ENCODE results near the gene ATP2A3.
"Not testable (repeated sequence)": the region's sequence is repeated elsewhere in the genome, so short reads cannot be mapped to it uniquely, and the experiment has no call there.

The ATP2A3 gene

DNA sequence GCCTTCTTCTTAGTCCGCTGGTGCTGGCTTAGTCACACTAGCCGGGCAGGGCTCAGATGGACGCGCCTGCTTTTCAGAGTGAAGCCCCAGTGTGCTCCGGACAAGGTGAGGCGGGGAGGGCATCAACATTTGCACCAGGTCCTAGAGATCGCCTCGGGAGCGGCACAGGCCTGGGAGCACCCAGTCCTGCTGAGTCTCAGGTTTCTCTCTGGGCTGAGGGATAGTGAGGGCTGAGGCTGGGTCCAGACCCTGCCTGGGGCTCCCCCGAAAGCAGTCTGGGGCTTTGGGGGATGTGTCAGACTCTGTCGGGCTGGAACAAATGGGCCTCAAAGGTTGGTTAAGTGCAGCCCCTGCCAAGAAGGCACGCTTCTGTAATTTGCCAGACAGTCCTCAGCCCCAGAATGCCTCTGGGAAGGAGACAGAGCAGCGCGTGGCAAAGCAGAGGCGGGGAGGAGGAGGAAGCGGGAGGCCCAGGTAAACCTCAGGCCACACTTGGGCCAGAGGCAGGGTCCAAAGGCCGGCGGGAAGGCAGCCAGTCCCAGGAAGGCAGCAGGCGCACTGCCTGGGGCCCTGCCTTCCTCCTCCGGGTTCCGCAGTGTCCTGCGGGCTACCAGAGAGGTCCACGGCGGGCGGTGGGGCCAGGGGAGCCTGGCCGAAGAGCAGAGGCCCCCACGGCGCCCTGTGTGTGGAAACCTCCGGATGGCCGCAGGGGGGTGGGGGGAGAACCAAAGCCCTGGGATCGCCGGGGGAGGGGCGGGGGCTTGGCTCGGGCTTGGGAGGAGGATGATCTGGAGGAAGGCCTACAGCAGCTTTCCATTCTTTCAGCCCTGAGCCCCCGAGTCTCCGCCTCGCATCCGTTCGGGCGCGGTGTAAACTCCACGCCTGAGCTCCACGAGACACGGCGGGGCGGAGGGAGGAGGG lies 39.5 kb upstream of the ATP2A3 start:
- no peak overlapping the region for H3K9ac ChIP-seq (ENCODE audit: low read depth, low read length)
- H3K4me3 ChIP-seq (ENCODE audit: low read depth, low read length) = no peak overlapping the region
- peaks cover 10% of the 10 kb centered on the region for H3K4me1 ChIP-seq (ENCODE audit: control insufficient read depth, insufficient read depth, low read length)

DNA sequence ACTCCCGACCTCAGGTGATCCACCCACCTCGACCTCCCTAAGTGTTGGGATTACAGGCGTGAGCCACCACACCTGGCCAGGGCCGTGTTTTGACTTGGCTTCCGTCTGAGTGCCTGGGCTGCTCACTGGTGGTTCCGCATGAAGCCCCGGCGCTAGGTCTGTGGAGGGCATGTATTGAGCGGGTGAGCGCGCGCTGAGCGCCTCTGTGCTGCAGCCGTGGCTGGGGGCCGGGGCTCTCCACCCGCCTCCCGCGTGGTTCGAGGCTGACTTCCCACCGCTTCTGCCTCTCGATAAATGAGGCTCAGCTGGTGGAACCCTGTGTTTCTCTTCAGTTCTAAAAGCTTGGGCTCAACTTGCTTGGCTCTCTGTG lies 38.9 kb upstream of the ATP2A3 start:
- no peak overlapping the region for H3K9ac ChIP-seq (ENCODE audit: low read depth, low read length)
- no peak overlapping the region for H3K4me3 ChIP-seq (ENCODE audit: low read depth, low read length)
- peaks cover 10% of the 10 kb centered on the region for H3K4me1 ChIP-seq (ENCODE audit: control insufficient read depth, insufficient read depth, low read length)
- no peaks in the 10 kb centered on the region for H3K27me3 ChIP-seq (ENCODE audit: control insufficient read depth, insufficient read depth, low read length)
- H3K9me3 ChIP-seq (ENCODE audit: control insufficient read depth, insufficient read depth, low read length) = no peaks in the 10 kb centered on the region
- peaks cover 13% of the 10 kb centered on the region for H3K36me3 ChIP-seq (ENCODE audit: control insufficient read depth, insufficient read depth, low read length)

More for the DNA sequence above, 39.5 kb upstream of the ATP2A3 start:
- H3K9me3 ChIP-seq (ENCODE audit: control insufficient read depth, insufficient read depth, low read length) = no peaks in the 10 kb centered on the region
- H3K36me3 ChIP-seq (ENCODE audit: control insufficient read depth, insufficient read depth, low read length) = peaks cover 15% of the 10 kb centered on the region
- H3K27me3 ChIP-seq (ENCODE audit: control insufficient read depth, insufficient read depth, low read length) = no peaks in the 10 kb centered on the region

DNA sequence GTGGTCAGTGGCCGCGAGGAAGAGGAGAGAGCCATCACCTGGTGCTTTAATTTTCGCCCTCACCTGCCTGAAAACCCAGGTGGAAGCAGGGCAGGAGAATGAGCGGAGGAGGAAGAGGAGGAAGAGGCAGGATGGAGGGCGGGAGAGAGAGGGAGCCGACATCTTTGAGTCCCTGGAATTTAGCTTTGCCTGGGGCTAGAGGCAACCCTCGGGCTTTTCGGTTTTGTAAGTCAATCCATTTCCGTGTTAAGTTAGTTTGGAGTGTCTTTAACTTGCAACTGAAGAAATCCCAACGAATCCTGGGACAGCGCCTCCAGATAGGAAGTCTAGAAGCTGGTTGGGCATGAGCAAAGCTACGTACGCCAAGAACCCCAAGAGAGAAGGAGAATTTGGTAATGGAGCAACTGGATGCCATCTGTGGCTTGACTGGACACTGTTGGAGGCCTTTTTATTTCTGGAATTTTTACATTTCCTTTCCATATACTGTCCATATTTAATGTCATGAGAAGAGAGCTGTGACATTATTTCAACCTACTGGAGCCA lies 36.9 kb upstream of the ATP2A3 start:
- H3K4me3 ChIP-seq (ENCODE audit: low read depth, low read length) = no peak overlapping the region
- H3K4me1 ChIP-seq (ENCODE audit: control insufficient read depth, insufficient read depth, low read length) = peaks cover 8% of the 10 kb centered on the region
- H3K9ac ChIP-seq (ENCODE audit: low read depth, low read length) = no peak overlapping the region
- peaks cover under 1% of the 10 kb centered on the region for H3K36me3 ChIP-seq (ENCODE audit: control insufficient read depth, insufficient read depth, low read length)
- no peaks in the 10 kb centered on the region for H3K9me3 ChIP-seq (ENCODE audit: control insufficient read depth, insufficient read depth, low read length)
- no peaks in the 10 kb centered on the region for H3K27me3 ChIP-seq (ENCODE audit: control insufficient read depth, insufficient read depth, low read length)

DNA sequence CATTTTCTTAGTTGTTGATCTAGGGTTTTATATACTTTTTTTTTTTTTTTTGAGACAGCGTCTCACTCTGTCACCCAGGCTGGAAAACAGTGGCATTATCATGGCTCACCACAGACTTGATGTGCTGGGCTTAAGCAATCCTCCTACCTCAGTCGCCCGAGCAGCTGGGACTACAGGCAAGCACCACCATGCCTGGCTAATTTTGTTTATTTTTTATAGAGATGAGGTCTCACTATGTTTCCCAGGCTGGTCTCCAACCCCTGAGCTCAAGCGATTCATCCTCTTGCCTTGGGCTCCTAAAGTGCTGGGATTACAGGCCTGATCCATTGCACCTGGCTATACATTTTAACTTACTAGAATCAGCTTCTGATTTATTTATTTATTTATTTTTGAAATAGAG lies 34.2 kb upstream of the ATP2A3 start:
- H3K4me1 ChIP-seq (ENCODE audit: control insufficient read depth, insufficient read depth, low read length) = peaks cover 2% of the 10 kb centered on the region
- no peaks in the 10 kb centered on the region for H3K36me3 ChIP-seq (ENCODE audit: control insufficient read depth, insufficient read depth, low read length)
- no peak overlapping the region for H3K4me3 ChIP-seq (ENCODE audit: low read depth, low read length)
- H3K27me3 ChIP-seq (ENCODE audit: control insufficient read depth, insufficient read depth, low read length) = no peaks in the 10 kb centered on the region
- no peaks in the 10 kb centered on the region for H3K9me3 ChIP-seq (ENCODE audit: control insufficient read depth, insufficient read depth, low read length)
- no peak overlapping the region for H3K9ac ChIP-seq (ENCODE audit: low read depth, low read length)

DNA sequence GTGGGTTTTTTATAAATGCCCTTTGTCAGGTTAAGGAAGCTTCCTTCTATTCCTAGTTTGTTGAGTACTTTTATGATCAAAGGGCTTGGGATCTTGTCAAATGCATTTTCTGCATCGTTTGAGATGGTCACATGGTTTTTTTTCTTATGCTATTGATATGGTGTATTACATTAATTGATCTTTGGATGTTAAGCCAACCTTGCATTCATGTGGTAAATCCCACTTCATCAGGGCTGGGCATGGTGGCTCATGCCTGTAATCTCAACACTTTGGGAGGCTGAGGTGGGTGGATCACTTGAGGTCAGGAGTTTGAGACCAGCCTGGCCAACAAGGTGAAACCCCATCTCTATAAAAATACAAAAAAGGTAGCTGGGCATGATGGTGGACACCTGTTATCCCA lies 30.8 kb upstream of the ATP2A3 start:
- H3K4me3 ChIP-seq (ENCODE audit: low read depth, low read length) = no peak overlapping the region
- H3K9ac ChIP-seq (ENCODE audit: low read depth, low read length) = no peak overlapping the region
- H3K9me3 ChIP-seq (ENCODE audit: control insufficient read depth, insufficient read depth, low read length) = no peaks in the 10 kb centered on the region
- no peaks in the 10 kb centered on the region for H3K4me1 ChIP-seq (ENCODE audit: control insufficient read depth, insufficient read depth, low read length)
- no peaks in the 10 kb centered on the region for H3K27me3 ChIP-seq (ENCODE audit: control insufficient read depth, insufficient read depth, low read length)
- H3K36me3 ChIP-seq (ENCODE audit: control insufficient read depth, insufficient read depth, low read length) = no peaks in the 10 kb centered on the region

DNA sequence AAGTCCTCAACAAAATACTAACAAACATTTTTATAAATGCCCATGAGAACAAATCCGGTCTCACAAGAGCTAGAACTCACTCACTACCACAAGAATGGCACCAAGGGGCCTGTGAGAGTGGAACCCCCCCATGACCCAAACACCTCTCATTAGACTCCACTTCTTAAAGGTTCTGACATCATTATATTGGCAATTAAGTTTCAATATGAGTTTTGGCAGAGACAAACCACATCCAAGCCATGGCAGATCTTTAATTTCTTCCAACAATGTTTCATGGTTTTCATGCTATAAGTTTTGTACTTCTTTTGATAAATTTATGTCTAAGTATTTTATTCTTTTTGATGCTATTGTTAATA lies 30.0 kb upstream of the ATP2A3 start:
- H3K9me3 ChIP-seq (ENCODE audit: control insufficient read depth, insufficient read depth, low read length) = no peaks in the 10 kb centered on the region
- no peaks in the 10 kb centered on the region for H3K4me1 ChIP-seq (ENCODE audit: control insufficient read depth, insufficient read depth, low read length)
- H3K27me3 ChIP-seq (ENCODE audit: control insufficient read depth, insufficient read depth, low read length) = no peaks in the 10 kb centered on the region
- H3K4me3 ChIP-seq (ENCODE audit: low read depth, low read length) = no peak overlapping the region
- no peak overlapping the region for H3K9ac ChIP-seq (ENCODE audit: low read depth, low read length)
- no peaks in the 10 kb centered on the region for H3K36me3 ChIP-seq (ENCODE audit: control insufficient read depth, insufficient read depth, low read length)

DNA sequence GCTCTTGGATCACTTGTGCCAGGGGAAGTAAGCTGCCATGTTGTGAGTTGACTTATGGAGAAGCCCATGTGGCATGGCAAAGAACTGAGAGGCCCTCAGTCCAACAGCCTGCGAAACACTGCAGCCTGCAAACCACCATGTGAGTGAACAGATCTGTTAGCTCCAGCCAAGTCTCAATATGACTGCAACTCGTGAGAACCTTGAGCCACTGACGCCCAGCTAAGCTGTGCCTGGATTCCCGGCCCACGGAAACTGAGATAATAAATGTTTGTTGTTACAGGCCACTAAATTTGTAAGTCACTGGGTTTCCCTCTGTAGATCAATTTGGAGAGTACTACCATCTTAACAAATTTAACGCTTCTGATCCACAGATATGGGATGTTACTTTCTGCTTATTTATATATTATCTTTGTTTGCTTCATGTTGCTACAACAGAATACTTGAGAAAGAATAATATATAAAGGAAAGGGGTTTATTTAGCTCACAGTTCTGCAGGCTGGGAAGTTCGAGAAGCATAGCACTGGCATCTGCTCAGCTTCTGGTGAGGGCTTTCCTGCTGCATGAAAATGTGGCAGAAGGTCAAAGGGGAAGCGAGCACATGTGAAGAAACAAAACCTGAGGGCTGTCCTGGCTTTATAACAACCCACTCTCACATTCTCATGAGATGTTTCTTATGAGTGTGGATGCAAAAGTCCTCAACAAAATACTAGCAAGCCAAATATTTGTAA lies 29.4 kb upstream of the ATP2A3 start:
- Histone ChIP-seq H3K9ac (ENCODE audit: low read depth, low read length) (no peak overlapping the region), H3K36me3 (ENCODE audit: control insufficient read depth, insufficient read depth, low read length) (no peaks in the 10 kb centered on the region), H3K4me3 (ENCODE audit: low read depth, low read length) (no peak overlapping the region), H3K9me3 (ENCODE audit: control insufficient read depth, insufficient read depth, low read length) (no peaks in the 10 kb centered on the region), H3K4me1 (ENCODE audit: control insufficient read depth, insufficient read depth, low read length) (no peaks in the 10 kb centered on the region), H3K27me3 (ENCODE audit: control insufficient read depth, insufficient read depth, low read length) (no peaks in the 10 kb centered on the region)

DNA sequence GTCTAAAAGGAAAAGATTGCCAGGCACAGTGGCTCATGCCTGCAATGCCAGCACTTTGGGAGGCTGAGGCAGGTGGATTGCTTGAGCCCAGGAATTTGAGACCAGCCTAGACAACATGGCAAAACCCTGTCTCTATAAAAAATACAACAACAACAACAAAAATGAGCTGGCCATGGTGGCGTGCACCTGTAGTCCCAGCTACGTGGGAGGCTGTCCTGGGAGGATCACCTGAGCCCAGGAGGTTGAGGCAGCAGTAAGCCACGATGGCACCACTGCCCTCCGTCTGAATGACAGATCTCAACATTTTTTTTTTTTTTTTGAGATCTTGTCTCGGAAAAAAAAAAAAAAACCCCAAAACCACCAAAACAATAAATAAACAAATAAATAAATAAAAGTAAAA lies 28.1 kb upstream of the ATP2A3 start:
- H3K36me3 ChIP-seq (ENCODE audit: control insufficient read depth, insufficient read depth, low read length) = no peaks in the 10 kb centered on the region
- no peaks in the 10 kb centered on the region for H3K4me1 ChIP-seq (ENCODE audit: control insufficient read depth, insufficient read depth, low read length)
- no peak overlapping the region for H3K9ac ChIP-seq (ENCODE audit: low read depth, low read length)
- no peaks in the 10 kb centered on the region for H3K9me3 ChIP-seq (ENCODE audit: control insufficient read depth, insufficient read depth, low read length)
- H3K4me3 ChIP-seq (ENCODE audit: low read depth, low read length) = no peak overlapping the region
- no peaks in the 10 kb centered on the region for H3K27me3 ChIP-seq (ENCODE audit: control insufficient read depth, insufficient read depth, low read length)

DNA sequence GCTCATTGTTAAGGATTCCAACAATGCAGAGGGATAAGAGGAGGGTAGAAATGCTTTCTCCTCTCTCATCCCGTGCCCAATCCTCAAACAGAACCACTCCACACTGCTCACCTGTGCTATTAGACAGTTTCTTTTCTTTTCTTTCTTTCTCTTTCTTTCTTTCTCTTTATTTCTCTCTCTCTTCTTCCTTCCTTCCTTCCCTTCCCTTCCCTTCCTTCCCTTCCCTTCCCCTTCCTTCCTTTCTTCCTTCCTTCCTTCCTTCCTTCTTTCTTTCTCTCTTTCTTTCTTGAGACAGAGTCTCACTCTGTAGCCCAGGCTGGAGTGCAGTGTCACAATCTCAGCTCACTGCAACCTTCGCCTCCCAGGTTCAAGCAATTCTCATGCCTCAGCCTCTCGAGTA lies 27.5 kb upstream of the ATP2A3 start:
- H3K9me3 ChIP-seq (ENCODE audit: control insufficient read depth, insufficient read depth, low read length); H3K4me1 ChIP-seq (ENCODE audit: control insufficient read depth, insufficient read depth, low read length); H3K9ac ChIP-seq (ENCODE audit: low read depth, low read length); H3K27me3 ChIP-seq (ENCODE audit: control insufficient read depth, insufficient read depth, low read length); H3K36me3 ChIP-seq (ENCODE audit: control insufficient read depth, insufficient read depth, low read length); H3K4me3 ChIP-seq (ENCODE audit: low read depth, low read length): not testable (repeated sequence)

DNA sequence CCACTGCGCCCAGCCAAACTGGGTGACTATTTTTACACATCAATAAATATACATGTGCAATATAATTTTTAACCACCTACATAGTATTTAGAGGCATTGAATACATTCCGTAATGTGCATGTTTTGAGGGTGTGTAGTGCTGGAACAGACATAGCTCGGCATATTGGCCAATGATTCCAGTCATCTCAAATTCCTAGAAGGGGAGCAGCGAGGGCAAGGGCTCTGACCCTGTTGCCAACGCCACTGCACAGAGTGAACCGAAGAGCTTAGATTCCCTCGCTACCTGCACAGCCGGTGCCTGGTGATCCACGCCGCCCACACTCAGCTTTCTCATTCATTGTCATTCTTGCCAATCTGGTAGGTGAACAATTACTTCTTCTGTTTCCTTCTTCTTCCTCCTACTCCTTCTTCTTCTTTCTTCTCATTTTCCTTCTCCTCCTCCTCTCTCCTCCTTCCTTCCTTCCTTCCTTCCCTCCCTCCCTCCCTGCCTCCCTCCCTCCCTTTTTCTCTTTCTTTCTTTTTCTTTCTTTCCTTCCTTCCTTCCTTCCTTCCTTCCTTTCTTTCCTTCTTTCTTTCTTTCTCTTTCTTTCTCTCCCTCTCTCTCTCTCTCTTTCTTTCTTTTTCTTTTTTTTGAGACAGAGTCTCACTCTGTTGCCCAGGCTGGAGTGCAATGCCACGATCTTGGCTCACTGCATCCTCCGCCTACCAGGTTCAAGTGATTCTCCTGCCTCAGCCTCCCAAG lies 26.3 kb upstream of the ATP2A3 start:
- H3K36me3 ChIP-seq (ENCODE audit: control insufficient read depth, insufficient read depth, low read length) = no peaks in the 10 kb centered on the region
- H3K9me3 ChIP-seq (ENCODE audit: control insufficient read depth, insufficient read depth, low read length) = no peaks in the 10 kb centered on the region
- H3K4me1 ChIP-seq (ENCODE audit: control insufficient read depth, insufficient read depth, low read length) = no peaks in the 10 kb centered on the region
- H3K27me3 ChIP-seq (ENCODE audit: control insufficient read depth, insufficient read depth, low read length) = no peaks in the 10 kb centered on the region
- no peak overlapping the region for H3K9ac ChIP-seq (ENCODE audit: low read depth, low read length)
- no peak overlapping the region for H3K4me3 ChIP-seq (ENCODE audit: low read depth, low read length)

DNA sequence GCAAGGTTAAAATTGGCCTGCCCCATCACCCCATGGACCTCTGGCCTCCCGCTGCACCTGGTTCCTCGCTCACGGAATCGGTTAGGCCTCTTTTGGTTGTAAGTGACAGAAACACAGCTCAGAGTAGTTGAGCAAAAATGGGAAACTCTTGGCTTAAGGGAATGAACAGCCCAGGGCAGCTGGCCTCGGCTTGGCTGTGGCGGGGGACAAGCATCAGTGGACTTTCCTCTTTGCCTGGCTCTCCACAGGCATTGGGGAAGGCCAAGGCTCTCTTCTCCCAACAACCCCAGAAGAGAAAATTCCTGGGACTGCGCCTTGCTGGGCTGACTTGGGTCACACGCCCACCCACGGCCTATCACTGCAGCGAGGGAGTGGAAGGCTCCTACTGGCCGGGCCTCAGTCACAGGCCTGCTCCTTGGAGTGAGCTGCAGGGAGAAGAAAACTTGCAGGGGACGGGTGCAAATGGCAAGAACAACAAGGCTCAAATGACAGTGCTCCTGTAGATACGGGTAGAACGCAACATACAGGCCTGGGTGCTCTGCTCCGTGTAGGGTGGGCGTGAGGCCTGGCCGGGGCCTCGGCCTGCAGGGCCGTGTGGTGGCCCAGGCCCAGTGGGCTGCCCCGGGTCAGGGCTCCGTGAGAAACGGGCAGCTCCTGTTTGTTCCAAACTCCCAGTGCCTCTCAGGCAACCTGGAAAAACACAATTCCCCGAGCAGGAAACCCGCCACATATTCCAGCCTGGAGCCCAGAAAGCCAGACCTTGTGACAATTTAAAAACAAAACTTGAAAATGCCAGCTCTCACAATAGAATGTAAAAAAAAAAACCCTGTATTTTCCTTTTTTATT lies 25.0 kb upstream of the ATP2A3 start:
- Histone ChIP-seq H3K9me3 (ENCODE audit: control insufficient read depth, insufficient read depth, low read length) (no peaks in the 10 kb centered on the region), H3K36me3 (ENCODE audit: control insufficient read depth, insufficient read depth, low read length) (no peaks in the 10 kb centered on the region), H3K9ac (ENCODE audit: low read depth, low read length) (no peak overlapping the region), H3K27me3 (ENCODE audit: control insufficient read depth, insufficient read depth, low read length) (no peaks in the 10 kb centered on the region), H3K4me1 (ENCODE audit: control insufficient read depth, insufficient read depth, low read length) (no peaks in the 10 kb centered on the region), H3K4me3 (ENCODE audit: low read depth, low read length) (no peak overlapping the region)

Measured in iPS-15b (cell line).